Muscle layer of duodenum (tissue), 2 donors: ENCODE data around the gene AKAP13.

Experiments used
- H3K27ac ChIP-seq: one replicate; pipeline ENCODE4 v1.7.0; 2013; ENCODE audit warnings: mild to moderate bottlenecking, low read length
- H3K27me3 ChIP-seq: one replicate; pipeline ENCODE4 v1.7.0; 2013; ENCODE audit warnings: low read depth, mild to moderate bottlenecking, control low read depth, low read length
- H3K36me3 ChIP-seq, 2 donors: one replicate each; pipeline ENCODE4 v1.7.0; 2013; ENCODE audit warnings: low read length in 2 of 2, control low read depth in 1 of 2, mild to moderate bottlenecking in 1 of 2; ENCODE audit not compliant: insufficient read depth in 2 of 2, control insufficient read depth in 1 of 2
- H3K4me1 ChIP-seq, 2 donors: one replicate each; pipeline ENCODE4 v1.7.0; 2013; ENCODE audit warnings: low read length in 2 of 2, mild to moderate bottlenecking in 2 of 2, control low read depth in 1 of 2, moderate library complexity in 1 of 2; ENCODE audit not compliant: insufficient read depth in 2 of 2, control insufficient read depth in 1 of 2
- H3K4me3 ChIP-seq, 2 donors: one replicate each; pipeline ENCODE4 v1.7.0; 2013; ENCODE audit warnings: low read length in 2 of 2, low read depth in 1 of 2, mild to moderate bottlenecking in 1 of 2
- H3K9me3 ChIP-seq, 2 donors: one replicate each; pipeline ENCODE4 v1.7.0; 2013; ENCODE audit warnings: low read length in 2 of 2, control low read depth in 1 of 2, mild to moderate bottlenecking in 1 of 2; ENCODE audit not compliant: control insufficient read depth in 1 of 2
- donor health status: healthy.

Gene AKAP13

DNA sequence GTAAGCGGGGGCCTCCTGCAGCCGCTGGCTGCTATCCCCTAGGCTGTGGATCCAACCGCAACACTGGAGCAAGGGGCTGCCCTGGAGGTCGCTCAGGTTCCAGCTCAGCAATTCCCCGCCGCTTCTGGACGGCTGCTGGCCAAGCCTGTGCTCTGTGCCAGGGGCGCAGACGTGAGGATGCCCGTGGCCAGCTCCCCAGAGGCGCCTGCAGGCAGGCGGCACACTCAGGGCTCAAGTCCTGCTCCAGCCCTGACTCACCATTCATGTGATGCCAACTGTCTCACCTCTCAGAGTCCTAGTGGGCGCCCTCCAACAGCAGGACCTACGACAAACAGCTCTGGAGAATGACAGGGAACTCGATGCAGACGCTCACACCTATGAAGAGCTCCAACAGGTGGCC lies 382.8 kb downstream of the AKAP13 start:
- H3K36me3 ChIP-seq = peaks cover 0 to 3% of the 10 kb centered on the region in 2 donors
- peaks cover 4 to 38% of the 10 kb centered on the region in 2 donors for H3K4me1 ChIP-seq
- H3K4me3 ChIP-seq = no peak overlapping the region
- H3K27me3 ChIP-seq = no peaks in the 10 kb centered on the region
- no peak overlapping the region for H3K27ac ChIP-seq
- H3K9me3 ChIP-seq = no peaks in the 10 kb centered on the region

DNA sequence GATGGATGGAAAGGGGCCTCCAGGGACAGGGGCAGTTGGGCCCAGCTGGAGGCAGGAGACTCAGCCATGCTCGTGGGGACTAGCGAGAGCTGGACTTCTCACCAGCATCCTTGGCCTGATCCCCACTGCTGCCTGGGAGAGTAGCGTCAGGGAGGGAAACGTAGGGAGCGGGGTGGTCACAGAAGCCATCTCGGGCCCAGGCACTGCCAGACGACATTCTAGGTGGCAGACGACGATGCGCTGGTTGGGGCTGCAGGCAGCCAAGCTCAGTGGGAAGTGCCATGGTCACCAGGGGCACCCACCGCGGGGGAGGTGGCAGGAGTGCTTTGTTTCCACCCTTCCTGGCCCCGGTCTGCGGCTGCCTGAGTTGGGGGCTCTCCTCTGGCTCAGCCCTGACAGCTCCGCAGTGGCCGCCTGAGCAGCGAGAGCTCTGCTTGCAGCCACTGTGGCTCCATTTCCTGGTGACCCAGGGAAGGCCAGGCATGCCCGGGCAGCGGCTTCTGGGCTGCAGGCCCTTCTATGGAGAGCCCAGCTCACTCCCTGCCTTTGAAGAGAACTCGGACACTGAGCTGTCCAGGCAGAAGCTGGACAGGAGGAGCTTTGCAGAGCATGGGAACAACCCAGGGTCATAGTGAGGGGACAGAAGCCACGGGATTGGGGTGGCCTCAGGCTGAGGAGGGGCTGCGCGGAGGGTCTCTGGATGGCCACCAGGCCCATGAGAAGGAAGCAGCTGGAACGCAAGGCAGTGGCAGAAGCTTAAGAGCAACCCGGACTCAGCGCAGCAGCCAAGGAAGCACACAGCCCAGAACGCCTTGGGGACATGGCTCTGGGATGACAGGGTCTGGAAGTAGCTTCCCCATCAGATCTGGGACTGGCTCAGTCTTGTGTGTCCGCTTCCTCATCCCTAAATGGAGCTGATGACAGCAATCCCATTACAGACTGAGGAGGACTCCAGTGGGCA lies 383.6 kb downstream of the AKAP13 start:
- H3K9me3 ChIP-seq = no peaks in the 10 kb centered on the region
- no peaks in the 10 kb centered on the region for H3K27me3 ChIP-seq
- no peak overlapping the region for H3K4me3 ChIP-seq
- peaks cover 0 to 6% of the 10 kb centered on the region in 2 donors for H3K36me3 ChIP-seq
- H3K4me1 ChIP-seq = peaks cover 4 to 36% of the 10 kb centered on the region in 2 donors
- no peak overlapping the region for H3K27ac ChIP-seq

GRCh38 chr15:85764649-85765277 lies 384.4 kb downstream of the AKAP13 start:
- H3K27me3 ChIP-seq = no peaks in the 10 kb centered on the region
- H3K9me3 ChIP-seq = no peaks in the 10 kb centered on the region
- H3K4me3 ChIP-seq = no peak overlapping the region
- no peak overlapping the region for H3K27ac ChIP-seq
- H3K4me1 ChIP-seq = peaks cover 4 to 36% of the 10 kb centered on the region in 2 donors
- peaks cover 0 to 12% of the 10 kb centered on the region in 2 donors for H3K36me3 ChIP-seq

GRCh38 chr15:85766001-85766831 lies 385.8 kb downstream of the AKAP13 start:
- peaks cover 4 to 35% of the 10 kb centered on the region in 2 donors for H3K4me1 ChIP-seq

DNA sequence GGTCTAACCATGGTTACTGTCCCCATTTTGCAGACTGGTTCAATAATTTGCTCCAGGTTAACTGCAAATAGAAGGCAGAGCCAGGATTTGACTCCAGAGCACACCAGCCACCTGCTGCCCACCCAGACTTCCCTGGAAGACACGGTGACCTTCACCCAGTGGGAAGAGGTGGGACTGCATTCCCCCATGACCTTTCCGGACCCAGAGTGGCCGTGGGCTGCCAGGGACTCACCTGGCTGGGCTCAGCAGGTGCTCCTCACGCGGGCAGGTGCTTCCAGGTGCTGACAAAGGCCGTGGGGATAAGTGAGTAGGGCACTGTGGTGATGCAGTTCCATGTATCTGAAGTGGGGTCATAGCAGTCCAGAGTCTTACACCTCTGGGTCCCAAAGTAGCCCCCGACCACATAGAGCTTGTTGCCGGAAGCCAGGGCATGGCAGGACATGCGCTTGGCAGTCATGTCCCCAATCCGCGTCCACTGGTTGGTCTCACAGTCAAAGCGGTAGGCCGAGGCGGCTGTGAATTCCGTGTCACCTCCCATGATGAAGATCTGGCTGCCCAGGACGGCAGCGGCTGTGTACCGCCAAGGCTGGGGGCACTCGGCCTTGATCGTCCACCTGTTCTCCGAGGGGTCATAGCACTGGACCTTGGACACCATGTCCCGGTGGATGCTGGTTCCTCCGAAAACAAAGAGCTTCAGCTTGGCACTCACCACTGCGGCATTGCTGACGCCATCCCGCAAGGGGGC lies 387.6 kb downstream of the AKAP13 start:
- Histone ChIP-seq H3K4me3 (no peak overlapping the region), H3K27me3 (no peaks in the 10 kb centered on the region), H3K36me3 (peaks cover 0 to 12% of the 10 kb centered on the region in 2 donors), H3K9me3 (no peaks in the 10 kb centered on the region), H3K4me1 (peaks cover 4 to 23% of the 10 kb centered on the region in 2 donors), H3K27ac (no peak overlapping the region)

More at GRCh38 chr15:85766001-85766831, 385.8 kb downstream of the AKAP13 start:
- no peak overlapping the region for H3K27ac ChIP-seq
- H3K9me3 ChIP-seq = no peaks in the 10 kb centered on the region
- H3K4me3 ChIP-seq = no peak overlapping the region
- H3K36me3 ChIP-seq = peaks cover 0 to 12% of the 10 kb centered on the region in 2 donors
- H3K27me3 ChIP-seq = no peaks in the 10 kb centered on the region

- H3K27ac ChIP-seq = no peak overlapping the region
- peaks cover 4 to 17% of the 10 kb centered on the region in 2 donors for H3K4me1 ChIP-seq
- H3K4me3 ChIP-seq = no peak overlapping the region
- no peaks in the 10 kb centered on the region for H3K9me3 ChIP-seq
- H3K27me3 ChIP-seq = no peaks in the 10 kb centered on the region
- peaks cover 0 to 12% of the 10 kb centered on the region in 2 donors for H3K36me3 ChIP-seq
Measured at GRCh38 chr15:85768595-85769168, 388.3 kb downstream of the AKAP13 start.

GRCh38 chr15:85769182-85769900 lies 388.9 kb downstream of the AKAP13 start:
- Histone ChIP-seq H3K9me3 (no peaks in the 10 kb centered on the region), H3K4me1 (peaks cover 2 to 12% of the 10 kb centered on the region in 2 donors), H3K27me3 (no peaks in the 10 kb centered on the region), H3K27ac (no peak overlapping the region), H3K36me3 (peaks cover 0 to 12% of the 10 kb centered on the region in 2 donors), H3K4me3 (no peak overlapping the region)

DNA sequence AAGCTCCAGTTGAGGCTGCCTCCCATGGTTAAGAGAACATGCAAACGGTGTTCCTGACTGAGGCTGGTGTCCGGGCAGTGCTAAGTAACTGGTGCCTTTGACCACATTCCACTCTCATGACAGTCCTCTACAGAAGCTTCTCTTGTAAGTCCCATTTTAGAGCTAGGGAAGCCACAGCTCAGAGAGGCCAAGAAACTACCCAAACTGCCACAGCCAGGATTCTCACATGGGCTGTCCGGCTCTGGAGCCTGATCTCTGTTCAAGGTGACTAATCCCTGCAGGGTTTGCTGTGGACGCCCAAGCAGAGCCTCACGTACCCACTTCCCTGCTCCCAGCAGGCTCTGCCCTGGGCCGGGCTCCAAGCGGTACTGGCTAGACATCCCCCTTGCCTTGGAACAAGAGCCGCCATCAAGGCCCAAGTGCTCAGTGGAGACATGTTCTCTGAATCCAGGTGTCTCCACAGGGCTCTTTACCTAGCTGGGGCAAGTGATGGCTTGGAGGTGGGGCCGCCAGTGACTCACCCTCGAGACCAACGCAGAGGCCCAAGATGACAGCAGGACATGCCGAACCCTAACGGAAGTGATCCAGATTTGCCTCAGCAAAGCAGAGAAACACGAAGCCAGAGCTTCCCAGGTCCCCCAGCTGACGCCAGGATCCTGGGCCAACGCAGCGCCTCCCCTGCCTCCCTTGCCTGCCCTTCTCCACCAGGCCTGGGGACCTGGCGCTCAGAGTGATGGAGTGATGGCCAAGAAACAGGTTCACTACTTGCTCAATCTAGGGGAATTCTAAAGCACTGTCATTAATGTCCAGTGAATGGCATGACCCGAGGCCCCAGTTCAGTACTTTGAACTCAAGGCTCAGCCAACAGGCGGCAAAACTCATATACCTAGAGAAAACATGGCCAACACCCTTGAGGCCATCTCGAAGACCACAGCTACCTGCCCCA lies 390.0 kb downstream of the AKAP13 start:
- no peaks in the 10 kb centered on the region for H3K9me3 ChIP-seq
- H3K4me3 ChIP-seq = no peak overlapping the region
- no peak overlapping the region for H3K27ac ChIP-seq
- no peaks in the 10 kb centered on the region for H3K27me3 ChIP-seq
- H3K36me3 ChIP-seq = peaks cover 0 to 12% of the 10 kb centered on the region in 2 donors
- peaks cover 0 to 5% of the 10 kb centered on the region in 2 donors for H3K4me1 ChIP-seq

DNA sequence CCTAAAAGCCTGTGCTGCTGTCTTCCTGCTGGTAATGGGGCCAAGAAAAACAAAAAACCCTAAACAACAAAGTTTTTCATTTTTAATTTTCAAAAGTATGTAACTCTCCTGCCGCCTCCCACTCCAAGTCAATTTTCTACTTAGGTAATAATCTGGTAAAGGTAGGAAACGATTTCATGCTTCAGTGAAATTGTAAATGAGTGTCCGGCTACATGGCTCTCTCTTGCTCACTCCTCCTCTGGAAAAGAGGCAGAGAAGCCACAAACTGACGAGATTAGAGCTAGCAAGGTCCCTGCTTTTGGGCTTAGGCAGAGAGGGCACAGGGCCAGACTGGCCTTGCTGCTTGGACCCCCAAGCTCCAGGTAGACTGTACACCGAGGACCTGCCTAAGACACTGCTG lies 390.9 kb downstream of the AKAP13 start:
- peaks cover 0 to 5% of the 10 kb centered on the region in 2 donors for H3K4me1 ChIP-seq
- H3K27ac ChIP-seq = no peak overlapping the region
- no peaks in the 10 kb centered on the region for H3K9me3 ChIP-seq
- no peaks in the 10 kb centered on the region for H3K27me3 ChIP-seq
- H3K4me3 ChIP-seq = no peak overlapping the region
- peaks cover 0 to 12% of the 10 kb centered on the region in 2 donors for H3K36me3 ChIP-seq
